Measurements from ENCODE around the gene AGTR1. TPM values are rescaled to one million over a fixed set of nuclear protein-coding genes. Genes with fewer than 3 reads are reported as not detected.
A peak's percentile ranks its signal among the peaks of the same experiment; 100 is the strongest.

AGTR1 gene
- total and polyA plus RNA-seq, 2 of the 13 experiments (the other 11 are each of a cell fraction or from before 2014, with no cell fraction given) = 0.64 to 1.5 TPM

DNA sequence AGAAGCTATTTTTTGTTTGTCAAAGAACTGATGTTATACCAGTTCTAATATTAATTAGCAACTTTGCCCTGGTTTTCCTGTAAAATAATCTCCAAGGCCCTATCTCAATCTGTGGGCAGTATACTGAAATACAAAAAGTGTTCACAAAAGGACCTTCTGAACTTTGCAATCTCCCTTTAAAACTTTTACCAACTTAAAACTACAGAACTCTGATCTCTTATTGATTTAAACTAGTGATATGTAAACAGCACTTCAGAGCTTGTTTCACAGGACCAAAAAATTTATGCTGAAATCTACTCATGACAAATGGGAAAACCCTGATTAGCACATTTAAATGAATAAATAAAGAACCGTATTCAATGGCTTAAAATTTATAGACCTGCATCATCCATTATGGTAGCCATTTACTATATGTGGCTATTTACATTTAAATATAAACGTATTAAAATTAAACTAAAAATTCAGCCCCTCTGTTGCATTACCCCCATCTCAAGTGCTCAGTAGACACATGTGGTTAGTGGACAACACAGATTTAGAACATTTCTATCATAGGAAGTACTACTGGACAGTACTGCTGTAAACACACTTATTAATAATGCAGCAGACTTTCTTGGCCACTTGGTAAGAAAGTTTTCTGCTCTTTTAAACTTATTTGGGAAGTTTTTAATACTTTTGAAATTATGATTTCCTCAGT lies 12.0 kb downstream of the AGTR1 start (continued):
- TF ChIP-seq CBX2 (IDR thresholded peaks at IDR 0.05; ENCODE audit: low read depth, low read length) = no peak
- TF ChIP-seq CBX2 (CRISPR knock-in tag; IDR thresholded peaks at IDR 0.05; ENCODE audit: low read depth) = no peak
- TF ChIP-seq, protein P1, sequence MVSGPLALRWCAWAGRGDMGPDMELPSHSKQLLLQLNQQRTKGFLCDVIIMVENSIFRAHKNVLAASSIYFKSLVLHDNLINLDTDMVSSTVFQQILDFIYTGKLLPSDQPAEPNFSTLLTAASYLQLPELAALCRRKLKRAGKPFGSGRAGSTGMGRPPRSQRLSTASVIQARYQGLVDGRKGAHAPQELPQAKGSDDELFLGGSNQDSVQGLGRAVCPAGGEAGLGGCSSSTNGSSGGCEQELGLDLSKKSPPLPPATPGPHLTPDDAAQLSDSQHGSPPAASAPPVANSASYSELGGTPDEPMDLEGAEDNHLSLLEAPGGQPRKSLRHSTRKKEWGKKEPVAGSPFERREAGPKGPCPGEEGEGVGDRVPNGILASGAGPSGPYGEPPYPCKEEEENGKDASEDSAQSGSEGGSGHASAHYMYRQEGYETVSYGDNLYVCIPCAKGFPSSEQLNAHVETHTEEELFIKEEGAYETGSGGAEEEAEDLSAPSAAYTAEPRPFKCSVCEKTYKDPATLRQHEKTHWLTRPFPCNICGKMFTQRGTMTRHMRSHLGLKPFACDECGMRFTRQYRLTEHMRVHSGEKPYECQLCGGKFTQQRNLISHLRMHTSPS (CRISPR knock-in tag; IDR thresholded peaks at IDR 0.05; ENCODE audit: low read depth) = no peak
- TF ChIP-seq, protein P2, sequence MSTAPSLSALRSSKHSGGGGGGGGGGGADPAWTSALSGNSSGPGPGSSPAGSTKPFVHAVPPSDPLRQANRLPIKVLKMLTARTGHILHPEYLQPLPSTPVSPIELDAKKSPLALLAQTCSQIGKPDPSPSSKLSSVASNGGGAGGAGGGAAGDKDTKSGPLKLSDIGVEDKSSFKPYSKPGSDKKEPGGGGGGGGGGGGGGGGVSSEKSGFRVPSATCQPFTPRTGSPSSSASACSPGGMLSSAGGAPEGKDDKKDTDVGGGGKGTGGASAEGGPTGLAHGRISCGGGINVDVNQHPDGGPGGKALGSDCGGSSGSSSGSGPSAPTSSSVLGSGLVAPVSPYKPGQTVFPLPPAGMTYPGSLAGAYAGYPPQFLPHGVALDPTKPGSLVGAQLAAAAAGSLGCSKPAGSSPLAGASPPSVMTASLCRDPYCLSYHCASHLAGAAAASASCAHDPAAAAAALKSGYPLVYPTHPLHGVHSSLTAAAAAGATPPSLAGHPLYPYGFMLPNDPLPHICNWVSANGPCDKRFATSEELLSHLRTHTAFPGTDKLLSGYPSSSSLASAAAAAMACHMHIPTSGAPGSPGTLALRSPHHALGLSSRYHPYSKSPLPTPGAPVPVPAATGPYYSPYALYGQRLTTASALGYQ (CRISPR knock-in tag; IDR thresholded peaks at IDR 0.05) = peak; percentile 70; the same call in 1 of the 2 replicates
- no peak for TF ChIP-seq SYNCRIP (IDR thresholded peaks at IDR 0.05; ENCODE audit: insufficient read depth, low read depth, low read length)
- peak; percentile 68 for TF ChIP-seq CREM (IDR thresholded peaks at IDR 0.05)
- no peak for TF ChIP-seq CREM (CRISPR knock-in tag; IDR thresholded peaks at IDR 0.05)
- TF ChIP-seq ZNF432 (CRISPR knock-in tag; IDR thresholded peaks at IDR 0.05; ENCODE audit: borderline replicate concordance) = no peak
- TF ChIP-seq ZNF652 (CRISPR knock-in tag; IDR thresholded peaks at IDR 0.05; ENCODE audit: borderline replicate concordance, low read depth) = peak; percentile 23; the same call in 1 of the 2 replicates
- TF ChIP-seq THAP11 (CRISPR knock-in tag; IDR thresholded peaks at IDR 0.05) = 0 out of 2 replicates have a peak, but pooled peaks have one; percentile 24
- TF ChIP-seq SAP130 (CRISPR knock-in tag; IDR thresholded peaks at IDR 0.05; ENCODE audit: low read depth) = no peak
- peak; percentile 42; the same call in 1 of the 2 replicates for TF ChIP-seq TBX3 (IDR thresholded peaks at IDR 0.05; ENCODE audit: borderline replicate concordance)
- no peak for TF ChIP-seq ZNF446 (CRISPR knock-in tag; IDR thresholded peaks at IDR 0.05)
- TF ChIP-seq JUNB (CRISPR knock-in tag; IDR thresholded peaks at IDR 0.05; ENCODE audit: borderline replicate concordance) = no peak
- peak; percentile 86 for TF ChIP-seq HNF4A (CRISPR knock-in tag; IDR thresholded peaks at IDR 0.05)
- no peak for TF ChIP-seq ZNF333 (CRISPR knock-in tag; IDR thresholded peaks at IDR 0.05; ENCODE audit: borderline replicate concordance)
- no peak for TF ChIP-seq PHB2 (IDR thresholded peaks at IDR 0.05; ENCODE audit: partially characterized antibody)
- no peak for TF ChIP-seq ZNF256 (CRISPR knock-in tag; conservative IDR thresholded peaks at IDR 0.05)
- TF ChIP-seq PAX8 (CRISPR knock-in tag; IDR thresholded peaks at IDR 0.05; ENCODE audit: borderline replicate concordance) = no peak
- no peak for TF ChIP-seq SP5 (CRISPR knock-in tag; IDR thresholded peaks at IDR 0.05; ENCODE audit: borderline replicate concordance, low read depth)
- TF ChIP-seq ZNF761 (CRISPR knock-in tag; conservative IDR thresholded peaks at IDR 0.05) = no peak
- no peak for TF ChIP-seq ZNF552 (CRISPR knock-in tag; IDR thresholded peaks at IDR 0.05; ENCODE audit: borderline replicate concordance)
- no peak for TF ChIP-seq TSC22D2 (CRISPR knock-in tag; IDR thresholded peaks at IDR 0.05; ENCODE audit: borderline replicate concordance)
- TF ChIP-seq POLR2G (IDR thresholded peaks at IDR 0.05; ENCODE audit: low read depth, low read length) = no peak
- no peak for TF ChIP-seq KAT7 (CRISPR knock-in tag; IDR thresholded peaks at IDR 0.05; ENCODE audit: borderline replicate concordance)
- no peak for TF ChIP-seq ZNF7 (CRISPR knock-in tag; IDR thresholded peaks at IDR 0.05)
- 0 out of 2 replicates have a peak, but pooled peaks have one; percentile 31 for TF ChIP-seq EHMT2 (IDR thresholded peaks at IDR 0.05; ENCODE audit: borderline replicate concordance, low read depth, low read length)
- TF ChIP-seq ZFAT (CRISPR knock-in tag; conservative IDR thresholded peaks at IDR 0.05) = no peak
- TF ChIP-seq MEIS2 (CRISPR knock-in tag; IDR thresholded peaks at IDR 0.05) = no peak
